ENCODE measurements around the gene SCML2.
"Not testable (repeated sequence)": the region's sequence is repeated elsewhere in the genome, so short reads cannot be mapped to it uniquely, and the experiment has no call there.

GRCh38 chrX:18229646-18230045, 124.8 kb downstream of the SCML2 start:
- TF ChIP-seq CTCF (IDR thresholded peaks at IDR 0.05); SIN3A (IDR thresholded peaks at IDR 0.05; ENCODE audit: borderline replicate concordance, insufficient read depth, low read depth, low read length); REST (IDR thresholded peaks at IDR 0.05; ENCODE audit: insufficient read depth in 1 of 2, low read depth in 2 of 2, low read length in 1 of 2); POLR2AphosphoS5 (IDR thresholded peaks at IDR 0.05; ENCODE audit: low read depth, low read length): not testable (repeated sequence)

Data from Panc1 (cell line).